K562 (cell line): ENCODE results near the gene UBXN4. TPM values are rescaled to one million over a fixed set of nuclear protein-coding genes. Genes with fewer than 3 reads are reported as not detected.

Source experiments
- ATAC-seq: fragments of 200-7000 bp; cut with Tn5 transposase; 3 replicates; pipeline ENCODE4 v1.9.1; 2020; ENCODE audit warnings: moderate library complexity
- BruUV-seq: library from RNA; stranded (reverse); fragments of 400-500 nt; replicated peaks from 2 replicates; lab custom pipeline; 2021; lab: Mats Ljungman, UMichigan
- CTCF ChIA-PET: fragments of 300-600 bp; formaldehyde crosslinking; extraction: SDS; loops from one replicate; lab custom pipeline; 2021; ENCODE audit warnings: low intra/inter-chr PET ratio; lab: Yijun Ruan, JAX
- POLR2A ChIA-PET: fragments of 300-600, 350-650 bp; sonication (Branson Sonifier 250); formaldehyde crosslinking; extraction: SDS; loops from one replicate; lab custom pipeline; 2021; ENCODE audit warnings: antibody characterized with exemption, inconsistent platforms; lab: Yijun Ruan, JAX
- DNase-seq, 4 experiments: peaks; one replicate each; pipeline versions ENCODE4 v3.0.0 to v3.0.0-alpha.2; 2011 to 2018; ENCODE audit warnings: low spot score in 3 of 4, mixed read lengths in 3 of 4; ENCODE audit errors: extremely low read depth in 1 of 4
- FAIRE-seq: peaks from 2 replicates; lab custom pipeline; 2011; peaks lifted over from hg19 to GRCh38; lab: Jason Lieb, UNC
- H2AFZ ChIP-seq: 2 replicates; pipeline ENCODE4 v1.6.0; 2011; ENCODE audit warnings: low read depth, low read length, control low read depth, inconsistent platforms
- H3K27ac ChIP-seq: fragments of 200-600 bp; 3 replicates; pipeline ENCODE4 v1.8.0; 2011; ENCODE audit warnings: low read depth, mild to moderate bottlenecking, control low read depth, inconsistent platforms, low read length, moderate library complexity, mixed read lengths; ENCODE audit errors: extremely low read depth
- H3K27me3 ChIP-seq, 2 experiments: fragments of 300-600 bp in 1 of 2; 2 replicates in 1 of 2; 3 replicates in 1 of 2; pipeline versions ENCODE4 v1.6.0 to v1.8.0; 2011; ENCODE audit warnings: inconsistent platforms in 2 of 2, low read length in 2 of 2, mild to moderate bottlenecking in 1 of 2, mixed read lengths in 1 of 2, moderate library complexity in 1 of 2; ENCODE audit not compliant: control insufficient read depth in 2 of 2, insufficient read depth in 2 of 2
- H3K36me3 ChIP-seq: fragments of 300-600 bp; 3 replicates; pipeline ENCODE4 v1.8.0; 2011; ENCODE audit warnings: mild to moderate bottlenecking, low read length, inconsistent platforms; ENCODE audit not compliant: control insufficient read depth, insufficient read depth
- H3K4me1 ChIP-seq, 2 experiments: fragments of 200-600 bp in 1 of 2; replicated peaks in 1 of 2; 2 replicates in 1 of 2; 3 replicates in 1 of 2; pipeline versions ENCODE4 v1.5.1 to v1.8.0; 2011; ENCODE audit warnings: inconsistent platforms in 2 of 2, low read length in 2 of 2, mild to moderate bottlenecking in 1 of 2, mixed read lengths in 1 of 2, moderate library complexity in 1 of 2; ENCODE audit not compliant: control insufficient read depth in 2 of 2, insufficient read depth in 2 of 2
- H3K4me2 ChIP-seq: 2 replicates; pipeline ENCODE4 v1.6.1; 2011; ENCODE audit warnings: low read length, control low read depth, inconsistent platforms, mixed read lengths; ENCODE audit not compliant: insufficient read depth
- H3K4me3 ChIP-seq: fragments of 200-600 bp; sonication (generic), shearing (Covaris generic); 2 replicates; pipeline ENCODE4 v1.5.1; 2016; ENCODE audit warnings: control low read depth, inconsistent platforms
- H3K79me2 ChIP-seq: fragments of 200-600 bp; 3 replicates; pipeline ENCODE4 v1.8.0; 2011; ENCODE audit warnings: low read length, inconsistent platforms; ENCODE audit not compliant: control insufficient read depth, insufficient read depth
- H3K9ac ChIP-seq, 2 experiments: 2 replicates each; pipeline versions ENCODE4 v1.6.0 to v1.6.1; 2011; ENCODE audit warnings: low read depth in 2 of 2, low read length in 2 of 2, control low read depth in 1 of 2, inconsistent platforms in 1 of 2, mild to moderate bottlenecking in 1 of 2, mixed read lengths in 1 of 2; ENCODE audit not compliant: insufficient read depth in 1 of 2
- H3K9me1 ChIP-seq: one replicate; pipeline ENCODE4 v1.6.0; 2011; ENCODE audit warnings: inconsistent platforms, mild to moderate bottlenecking, low read length, moderate library complexity; ENCODE audit not compliant: control insufficient read depth, insufficient read depth
- H3K9me3 ChIP-seq: replicated peaks from 2 replicates; pipeline ENCODE4 v1.5.1; 2011; ENCODE audit warnings: low read depth, low read length, inconsistent platforms; ENCODE audit not compliant: control insufficient read depth, insufficient read depth
- H4K20me1 ChIP-seq: replicated peaks from 2 replicates; pipeline ENCODE4 v1.6.1; 2011; ENCODE audit warnings: low read length, inconsistent platforms, mixed read lengths; ENCODE audit not compliant: control insufficient read depth, insufficient read depth
- ATF7 ChIP-seq: fragments of 450-650 bp; IDR thresholded peaks from 2 replicates; pipeline ENCODE4 v1.7.1; 2014; ENCODE audit warnings: mild to moderate bottlenecking, moderate library complexity
- CREB1 ChIP-seq, 2 experiments: sonication (generic) in 1 of 2; formaldehyde crosslinking in 1 of 2; IDR thresholded peaks; 2 replicates each; pipeline versions ENCODE4 v1.6.1 to v1.8.0; 2012 to 2022; ENCODE audit warnings: inconsistent platforms in 1 of 2, mild to moderate bottlenecking in 1 of 2, missing genetic modification reagents in 1 of 2, moderate library complexity in 1 of 2
- CREB3 ChIP-seq: fragments of 450-650 bp; conservative IDR thresholded peaks from 2 replicates; pipeline ENCODE4 v1.6.1; 2016; ENCODE audit warnings: missing genetic modification characterization, low read depth, mild to moderate bottlenecking, missing compliant biosample characterization, moderate library complexity
- CTBP1 ChIP-seq: fragments of 450-650 bp; IDR thresholded peaks from 2 replicates; pipeline ENCODE4 v1.6.1; 2016; ENCODE audit warnings: borderline replicate concordance
- ELK1 ChIP-seq: sonication (generic); formaldehyde crosslinking; IDR thresholded peaks from 2 replicates; pipeline ENCODE4 v1.8.1; 2022; ENCODE audit warnings: missing genetic modification reagents
- HMBOX1 ChIP-seq: sonication (generic); IDR thresholded peaks from 2 replicates; pipeline ENCODE4 v1.6.1; 2016
- ID3 ChIP-seq, 2 experiments: fragments of 250-450 bp in 1 of 2; fragments of 450-650 bp in 1 of 2; sonication (Bioruptor Pico) in 1 of 2; IDR thresholded peaks; 2 replicates each; pipeline versions ENCODE4 v1.6.1 to v1.8.0; 2016 to 2021; ENCODE audit warnings: mild to moderate bottlenecking in 2 of 2, moderate library complexity in 2 of 2, missing compliant biosample characterization in 1 of 2, missing genetic modification characterization in 1 of 2
- MAFK ChIP-seq: IDR thresholded peaks from 2 replicates; pipeline ENCODE4 v1.6.1; 2011; ENCODE audit warnings: low read length, improper control_type of control experiment
- PCBP2 ChIP-seq: fragments of 200-400 bp; formaldehyde crosslinking; IDR thresholded peaks from 2 replicates; pipeline ENCODE4 v1.6.1; 2018; ENCODE audit warnings: low read length, low read depth, mild to moderate bottlenecking, moderate library complexity; ENCODE audit not compliant: poor library complexity, severe bottlenecking
- PHB2 ChIP-seq: fragments of 450-650 bp; IDR thresholded peaks from 2 replicates; pipeline ENCODE4 v1.6.1; 2017; ENCODE audit warnings: low read depth
- PTRF ChIP-seq: fragments of 450-650 bp; IDR thresholded peaks from 2 replicates; pipeline ENCODE4 v1.6.1; 2016; ENCODE audit warnings: mild to moderate bottlenecking, missing genetic modification characterization, missing compliant biosample characterization
- STAG1 ChIP-seq: sonication (generic); formaldehyde crosslinking; IDR thresholded peaks from 2 replicates; pipeline ENCODE4 v1.5.0; 2020; ENCODE audit warnings: missing genetic modification reagents, borderline replicate concordance
- XRCC3 ChIP-seq: fragments of 450-650 bp; IDR thresholded peaks from 2 replicates; pipeline ENCODE4 v1.6.1; 2017; ENCODE audit warnings: mild to moderate bottlenecking, moderate library complexity
- XRCC5 ChIP-seq: fragments of 200-400 bp; formaldehyde crosslinking; IDR thresholded peaks from 2 replicates; pipeline ENCODE4 v1.6.1; 2017; ENCODE audit warnings: low read depth, mild to moderate bottlenecking, low read length
- YY1 ChIP-seq, 3 experiments: IDR thresholded peaks; 2 replicates each; pipeline ENCODE4 v1.6.1; 2011; ENCODE audit warnings: low read length in 2 of 3, mild to moderate bottlenecking in 2 of 3, moderate library complexity in 2 of 3, borderline replicate concordance in 1 of 3, control low read depth in 1 of 3, low read depth in 1 of 3; ENCODE audit not compliant: insufficient read depth in 3 of 3, insufficient replicate concordance in 2 of 3, control insufficient read depth in 1 of 3, insufficient read length in 1 of 3; ENCODE audit errors: extremely low read depth in 1 of 3
- ZFX ChIP-seq: sonication (generic); formaldehyde crosslinking; IDR thresholded peaks from 2 replicates; pipeline ENCODE4 v1.8.0; 2022; ENCODE audit warnings: mild to moderate bottlenecking, missing genetic modification reagents, moderate library complexity
- ZSCAN29 ChIP-seq: fragments of 450-650 bp; IDR thresholded peaks from 2 replicates; pipeline ENCODE4 v1.6.1; 2017
- ZSCAN32 ChIP-seq: fragments of 450-650 bp; formaldehyde crosslinking; IDR thresholded peaks from 2 replicates; pipeline ENCODE4 v1.4.0; 2020; ENCODE audit warnings: mild to moderate bottlenecking, moderate library complexity
- WGBS: fragments of 100-300 bp; shearing (Covaris generic); methylation state at CpG from one replicate; pipeline ENCODE4 v1.1.6; 2016; ENCODE audit warnings: low coverage, mixed read lengths; ENCODE audit not compliant: insufficient coverage; ENCODE audit errors: missing lambda C conversion rate; 5-methylcytosine and 5-hydroxymethylcytosine counted together
- in situ Hi-C: fragments of 300-500 bp; cut with MboI; formaldehyde crosslinking; loops from 4 replicates; pipeline ENCODE4 v1.15.0; 2018; ENCODE audit warnings: inconsistent platforms, mixed read lengths
- intact Hi-C: fragments of 100-400 bp; cut with micrococcal nuclease; formaldehyde crosslinking; loops from 2 replicates; pipeline ENCODE4 v1.14.2; 2022
- polyA plus RNA-seq, 8 experiments: library from polyadenylated mRNA; depleted of rRNA in 4 of 8; stranded (reverse) in 5 of 8; unstranded in 3 of 8; fragments of >200 nt; fragmentation: Nextera tagmentation in 2 of 8; fragmentation: Illumina TruSeq in 1 of 8; extraction: Ambion mirVana in 2 of 8; extraction: Trizol in 1 of 8; gene quantifications; 2 replicates each; pipeline versions ENCODE4 v1.2.1 to v1.2.3, GENCODE V29; 2011 to 2014; ENCODE audit warnings: inconsistent platforms in 1 of 8, missing spikeins in 1 of 8
- total RNA-seq, 7 experiments: library from RNA; depleted of rRNA in 6 of 7; stranded (reverse); fragments of >200 nt in 6 of 7; fragmentation: Illumina TruSeq in 2 of 7; extraction: Trizol in 2 of 7; gene quantifications; 2 replicates each; pipeline versions ENCODE4 v1.2.1 to v1.2.3, GENCODE V29; 2011 to 2021; ENCODE audit warnings: low replicate concordance in 1 of 7

Gene UBXN4
- total and polyA plus RNA-seq, 9 of the 15 experiments (the other 6 are each of a cell fraction or from before 2014, with no cell fraction given) = 30.4 to 127 (median 55.3) TPM

GRCh38 chr2:135782231-135782630, 40.6 kb downstream of the UBXN4 start (continued):
- no peak for TF ChIP-seq PHB2

- intact Hi-C loops (no loop called here), in situ Hi-C loops (no loop called here)
- Histone ChIP-seq H3K79me2 (no peaks in the 10 kb centered on the region), H3K9ac (no peak overlapping the region), H3K4me2 (no peak overlapping the region), H3K27ac (no peak overlapping the region), H4K20me1 (no peaks in the 10 kb centered on the region), H3K36me3 (peaks cover 65% of the 10 kb centered on the region), H3K9me1 (no peaks in the 10 kb centered on the region), H2AFZ (no peak overlapping the region), H3K27me3 (no peaks in the 10 kb centered on the region), H3K4me1 (no peaks in the 10 kb centered on the region; a peak in 1 of 5 replicates), H3K9me3 (no peaks in the 10 kb centered on the region), H3K4me3 (no peak overlapping the region)
- DNase-seq (no peak), FAIRE-seq (no peak), ATAC-seq (no peak)
- ChIA-PET POLR2A (interaction anchor here (0.6 to 2.3 kb wide), 4 partner anchors 9 to 928 kb away, joined by 3 to 6 read pairs (median 3); no protein-coding TSS in a partner anchor), CTCF (no interaction called here)
- no TSS peak for BruUV-seq
- WGBS = 69% methylated on average over 3 of the region's 3 CpGs
- no peak for TF ChIP-seq ELK1
- TF ChIP-seq XRCC5 = no peak
- TF ChIP-seq MAFK = no peak
- TF ChIP-seq HMBOX1 = no peak
- no peak for TF ChIP-seq CREB1 (IDR thresholded peaks at IDR 0.05)
- TF ChIP-seq CREB1 (CRISPR knock-in tag; IDR thresholded peaks at IDR 0.05) = no peak
- TF ChIP-seq CTBP1 = no peak
- TF ChIP-seq XRCC3 = no peak
- no peak for TF ChIP-seq CREB3 (tag)
- no peak for TF ChIP-seq STAG1 (CRISPR knock-in tag)
- TF ChIP-seq PCBP2 = no peak
- no peak for TF ChIP-seq ATF7
- no peak for TF ChIP-seq ZSCAN29
- TF ChIP-seq ZSCAN32 = no peak
- TF ChIP-seq YY1 (IDR thresholded peaks at IDR 0.05; ENCODE audit: borderline replicate concordance in 1 of 3, control insufficient read depth in 1 of 3, extremely low read depth in 1 of 3, insufficient read depth in 3 of 3, insufficient read length in 1 of 3, insufficient replicate concordance in 2 of 3, low read depth in 1 of 3, low read length in 2 of 3) = no peak
- TF ChIP-seq ID3 (CRISPR knock-in tag; IDR thresholded peaks at IDR 0.05) = no peak
- TF ChIP-seq ID3 (tag; IDR thresholded peaks at IDR 0.05) = no peak
- no peak for TF ChIP-seq ZFX (CRISPR knock-in tag)
- TF ChIP-seq PTRF (tag) = no peak
These were observed 41.8 kb downstream of the UBXN4 start for GRCh38 chr2:135783439-135783838.
